ENCODE results near the gene MAP2K2. TPM values are rescaled to one million over a fixed set of nuclear protein-coding genes. Genes with fewer than 3 reads are reported as not detected.

MAP2K2 gene
- total RNA-seq, 1 donor from 2014 or later, result 153 TPM

DNA sequence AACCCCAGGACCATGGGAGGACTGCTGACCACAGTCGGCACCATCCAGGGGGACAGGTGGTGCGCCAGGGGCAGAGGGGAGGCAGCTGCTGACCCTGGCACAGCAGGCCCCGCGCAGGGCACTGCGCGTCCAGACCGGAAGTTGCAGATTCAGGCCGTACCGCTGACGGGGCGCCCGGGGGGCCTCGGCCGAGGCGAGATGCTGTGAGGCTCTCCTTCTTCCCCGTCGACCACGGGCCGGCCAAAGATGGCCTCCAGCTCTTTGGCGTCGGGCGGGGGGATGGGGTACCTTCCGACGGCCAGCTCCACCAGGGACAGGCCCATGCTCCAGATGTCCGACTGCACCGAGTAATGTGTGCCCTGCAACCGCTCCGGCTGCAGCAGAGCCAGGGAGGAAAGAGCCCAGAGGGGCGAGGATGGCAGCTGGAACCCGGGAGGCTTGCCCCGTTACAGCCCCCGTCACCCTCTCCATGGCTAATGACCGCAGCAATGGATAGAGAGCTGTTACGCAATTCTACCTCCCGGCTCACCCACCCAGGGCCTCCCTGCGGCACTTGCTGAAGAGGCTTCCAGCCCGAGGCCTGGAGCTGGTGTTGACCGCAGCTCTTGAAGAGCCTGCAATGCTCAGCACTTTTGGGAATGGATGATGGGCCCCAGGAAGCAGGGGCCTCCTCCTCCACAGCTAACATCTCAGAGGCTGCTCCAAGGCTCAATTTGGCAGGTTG lies 24.7 kb downstream of the MAP2K2 start:
- H3K4me3 Mint-ChIP-seq (ENCODE audit: unreplicated experiment), result no peak overlapping the region
- TF ChIP-seq, protein P1, sequence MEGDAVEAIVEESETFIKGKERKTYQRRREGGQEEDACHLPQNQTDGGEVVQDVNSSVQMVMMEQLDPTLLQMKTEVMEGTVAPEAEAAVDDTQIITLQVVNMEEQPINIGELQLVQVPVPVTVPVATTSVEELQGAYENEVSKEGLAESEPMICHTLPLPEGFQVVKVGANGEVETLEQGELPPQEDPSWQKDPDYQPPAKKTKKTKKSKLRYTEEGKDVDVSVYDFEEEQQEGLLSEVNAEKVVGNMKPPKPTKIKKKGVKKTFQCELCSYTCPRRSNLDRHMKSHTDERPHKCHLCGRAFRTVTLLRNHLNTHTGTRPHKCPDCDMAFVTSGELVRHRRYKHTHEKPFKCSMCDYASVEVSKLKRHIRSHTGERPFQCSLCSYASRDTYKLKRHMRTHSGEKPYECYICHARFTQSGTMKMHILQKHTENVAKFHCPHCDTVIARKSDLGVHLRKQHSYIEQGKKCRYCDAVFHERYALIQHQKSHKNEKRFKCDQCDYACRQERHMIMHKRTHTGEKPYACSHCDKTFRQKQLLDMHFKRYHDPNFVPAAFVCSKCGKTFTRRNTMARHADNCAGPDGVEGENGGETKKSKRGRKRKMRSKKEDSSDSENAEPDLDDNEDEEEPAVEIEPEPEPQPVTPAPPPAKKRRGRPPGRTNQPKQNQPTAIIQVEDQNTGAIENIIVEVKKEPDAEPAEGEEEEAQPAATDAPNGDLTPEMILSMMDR (IDR thresholded peaks at IDR 0.05; ENCODE audit: unreplicated experiment), result no peak
- H3K9me3 Mint-ChIP-seq (ENCODE audit: unreplicated experiment), result no peaks in the 10 kb centered on the region
- H3K27me3 Mint-ChIP-seq (ENCODE audit: unreplicated experiment), result no peaks in the 10 kb centered on the region
- H3K4me1 Mint-ChIP-seq (ENCODE audit: unreplicated experiment), result no peaks in the 10 kb centered on the region
- H3K27ac Mint-ChIP-seq (ENCODE audit: unreplicated experiment), result no peak overlapping the region
- H3K36me3 Mint-ChIP-seq (ENCODE audit: low read depth, unreplicated experiment), result peaks cover 10% of the 10 kb centered on the region
- DNase-seq (ENCODE audit: low spot score), result no peak

DNA sequence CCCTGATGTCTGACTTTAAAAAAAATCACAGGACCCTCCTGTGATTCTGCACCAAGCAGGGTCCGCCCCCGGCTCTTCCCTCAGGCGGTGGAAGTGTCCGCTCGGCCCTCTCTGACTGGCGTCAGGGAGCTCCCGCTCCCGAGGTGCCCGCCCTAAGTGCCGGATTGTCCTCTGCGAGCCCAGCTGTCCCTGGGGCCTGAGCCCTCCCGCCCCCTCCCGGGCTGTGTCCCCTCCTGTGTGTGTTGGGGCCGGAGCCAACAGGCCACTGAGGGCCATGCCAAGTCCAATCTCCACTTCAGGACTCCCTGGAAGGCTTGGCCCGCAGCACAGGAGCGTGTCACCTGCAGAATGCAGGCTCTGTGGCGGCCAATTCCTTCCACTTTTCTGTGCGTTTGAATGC lies 25.4 kb downstream of the MAP2K2 start:
- Mint-ChIP-seq H3K36me3 (ENCODE audit: low read depth, unreplicated experiment) (peaks cover 6% of the 10 kb centered on the region), H3K27ac (ENCODE audit: unreplicated experiment) (no peak overlapping the region), H3K4me1 (ENCODE audit: unreplicated experiment) (no peaks in the 10 kb centered on the region), H3K4me3 (ENCODE audit: unreplicated experiment) (no peak overlapping the region), H3K27me3 (ENCODE audit: unreplicated experiment) (no peaks in the 10 kb centered on the region), H3K9me3 (ENCODE audit: unreplicated experiment) (no peaks in the 10 kb centered on the region)
- TF ChIP-seq, protein P1 (IDR thresholded peaks at IDR 0.05; ENCODE audit: unreplicated experiment), result no peak
- DNase-seq (ENCODE audit: low spot score), result no peak

DNA sequence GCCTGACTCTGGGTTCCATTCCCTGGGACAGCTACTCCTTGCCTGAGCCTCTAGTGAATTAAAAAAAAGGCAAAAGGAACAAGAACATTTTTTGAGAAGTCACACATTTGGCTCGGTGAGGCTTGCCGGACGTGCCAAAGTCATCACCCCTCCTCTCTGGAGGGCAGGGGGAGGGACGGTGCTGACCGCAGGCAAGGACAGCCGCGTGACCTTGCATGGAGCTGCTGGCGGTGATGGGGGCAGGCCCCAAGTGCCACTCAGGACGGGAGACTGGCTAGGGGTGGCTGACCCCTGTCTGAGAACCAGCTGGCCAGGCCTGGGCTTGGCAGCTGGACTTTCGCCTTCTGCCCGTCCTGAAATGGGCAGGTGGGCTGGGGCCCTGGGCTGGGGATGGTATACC lies 26.4 kb downstream of the MAP2K2 start:
- Mint-ChIP-seq H3K4me3 (ENCODE audit: unreplicated experiment) (no peak overlapping the region), H3K36me3 (ENCODE audit: low read depth, unreplicated experiment) (peaks cover 6% of the 10 kb centered on the region), H3K4me1 (ENCODE audit: unreplicated experiment) (no peaks in the 10 kb centered on the region), H3K27ac (ENCODE audit: unreplicated experiment) (no peak overlapping the region), H3K9me3 (ENCODE audit: unreplicated experiment) (no peaks in the 10 kb centered on the region), H3K27me3 (ENCODE audit: unreplicated experiment) (peaks cover 3% of the 10 kb centered on the region)
- TF ChIP-seq, protein P1 (IDR thresholded peaks at IDR 0.05; ENCODE audit: unreplicated experiment), result no peak
- DNase-seq (ENCODE audit: low spot score), result no peak

DNA sequence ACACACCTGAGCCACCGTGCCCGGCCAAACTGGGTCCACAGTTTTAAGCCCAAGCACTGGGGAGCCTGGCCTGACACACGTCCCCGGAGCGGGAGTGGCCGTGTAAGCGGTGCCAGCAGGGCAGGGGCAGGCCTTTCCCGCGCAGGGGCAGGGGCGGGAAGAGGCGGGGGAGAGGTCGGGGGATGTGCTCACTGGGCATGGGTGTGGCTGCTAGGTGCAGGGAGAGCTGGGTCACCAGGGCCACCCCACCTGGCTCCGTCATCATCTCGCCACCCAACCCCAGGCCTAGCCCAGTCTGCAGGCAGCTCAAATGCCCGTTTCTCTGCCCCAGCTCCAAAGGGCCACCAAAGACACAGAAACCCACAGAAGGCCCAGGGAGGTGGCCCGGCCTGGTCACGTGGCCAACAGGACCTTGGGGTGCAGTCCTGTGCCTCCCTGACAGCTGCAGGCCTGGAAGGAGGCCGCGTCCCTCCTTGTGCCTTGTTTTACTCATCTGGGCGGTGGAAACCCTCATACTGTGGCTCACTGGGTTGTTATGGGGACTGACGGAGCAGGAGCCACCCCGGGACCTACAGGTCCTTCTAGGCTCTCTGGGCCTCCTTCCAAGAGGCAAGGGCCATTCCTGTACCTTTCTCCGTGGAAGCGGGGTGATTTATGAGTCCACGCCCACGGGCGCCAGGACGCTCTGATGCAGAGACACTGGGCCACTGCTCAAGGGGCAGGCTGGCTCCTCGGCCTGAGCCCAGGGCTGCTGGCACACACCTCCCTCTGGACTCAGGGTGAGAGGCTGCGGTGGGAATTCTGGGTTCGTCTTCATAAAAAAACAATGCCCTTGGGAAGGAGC lies 27.7 kb downstream of the MAP2K2 start:
- no peak overlapping the region for H3K27ac Mint-ChIP-seq (ENCODE audit: unreplicated experiment)
- DNase-seq (ENCODE audit: low spot score), result no peak
- H3K27me3 Mint-ChIP-seq (ENCODE audit: unreplicated experiment), result peaks cover 3% of the 10 kb centered on the region
- no peak overlapping the region for H3K4me3 Mint-ChIP-seq (ENCODE audit: unreplicated experiment)
- no peaks in the 10 kb centered on the region for H3K4me1 Mint-ChIP-seq (ENCODE audit: unreplicated experiment)
- TF ChIP-seq, protein P1 (IDR thresholded peaks at IDR 0.05; ENCODE audit: unreplicated experiment), result no peak
- H3K36me3 Mint-ChIP-seq (ENCODE audit: low read depth, unreplicated experiment), result peaks cover 6% of the 10 kb centered on the region
- H3K9me3 Mint-ChIP-seq (ENCODE audit: unreplicated experiment), result no peaks in the 10 kb centered on the region

DNA sequence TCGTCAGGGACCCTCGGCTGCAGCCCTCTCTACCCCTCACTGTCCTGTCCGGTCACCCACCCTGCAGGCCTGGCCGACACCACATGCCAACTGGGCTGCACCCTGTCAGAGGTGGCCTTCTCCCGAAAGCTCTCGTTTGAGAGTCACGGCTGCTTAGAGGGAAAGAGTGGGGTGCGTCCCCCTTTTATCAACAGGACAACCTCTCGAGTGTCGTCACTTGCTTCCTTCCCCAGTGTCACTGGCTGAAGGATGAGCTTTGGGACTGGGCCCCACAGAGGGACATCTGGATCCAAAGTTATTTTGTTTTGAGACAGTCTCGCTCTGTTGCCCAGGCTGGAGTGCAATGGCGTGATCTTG lies 28.5 kb downstream of the MAP2K2 start:
- no peak overlapping the region for H3K27ac Mint-ChIP-seq (ENCODE audit: unreplicated experiment)
- H3K4me3 Mint-ChIP-seq (ENCODE audit: unreplicated experiment), result no peak overlapping the region
- no peaks in the 10 kb centered on the region for H3K9me3 Mint-ChIP-seq (ENCODE audit: unreplicated experiment)
- H3K27me3 Mint-ChIP-seq (ENCODE audit: unreplicated experiment), result peaks cover 3% of the 10 kb centered on the region
- no peak for DNase-seq (ENCODE audit: low spot score)
- peaks cover 3% of the 10 kb centered on the region for H3K36me3 Mint-ChIP-seq (ENCODE audit: low read depth, unreplicated experiment)
- H3K4me1 Mint-ChIP-seq (ENCODE audit: unreplicated experiment), result no peaks in the 10 kb centered on the region
- TF ChIP-seq, protein P1 (IDR thresholded peaks at IDR 0.05; ENCODE audit: unreplicated experiment), result no peak
